GM13976 (cell line): ENCODE data around the gene LRRTM2.

Source experiments
- DNase-seq: peaks from one replicate; pipeline ENCODE4 v3.0.0; 2012; ENCODE audit warnings: low spot score
- in situ Hi-C: fragments of 300-500 bp; cut with MboI; formaldehyde crosslinking; loops from one replicate; pipeline ENCODE4 v1.12.0; 2022; ENCODE audit warnings: low sequenced_read_pairs, mixed read lengths, inconsistent platforms; ENCODE audit not compliant: unreplicated experiment
- TF ChIP-seq, protein P1 (sequence below): IDR thresholded peaks from 2 replicates; pipeline ENCODE4 v1.5.1; 2012; ENCODE audit warnings: borderline replicate concordance, mild to moderate bottlenecking; ENCODE audit not compliant: insufficient read depth; ENCODE audit errors: extremely low read depth, missing control alignments, control extremely low read depth

Gene LRRTM2

GRCh38 chr5:138912093-138912492, 37.0 kb upstream of the LRRTM2 start:
- in situ Hi-C loops = no loop called here
- TF ChIP-seq, protein P1, sequence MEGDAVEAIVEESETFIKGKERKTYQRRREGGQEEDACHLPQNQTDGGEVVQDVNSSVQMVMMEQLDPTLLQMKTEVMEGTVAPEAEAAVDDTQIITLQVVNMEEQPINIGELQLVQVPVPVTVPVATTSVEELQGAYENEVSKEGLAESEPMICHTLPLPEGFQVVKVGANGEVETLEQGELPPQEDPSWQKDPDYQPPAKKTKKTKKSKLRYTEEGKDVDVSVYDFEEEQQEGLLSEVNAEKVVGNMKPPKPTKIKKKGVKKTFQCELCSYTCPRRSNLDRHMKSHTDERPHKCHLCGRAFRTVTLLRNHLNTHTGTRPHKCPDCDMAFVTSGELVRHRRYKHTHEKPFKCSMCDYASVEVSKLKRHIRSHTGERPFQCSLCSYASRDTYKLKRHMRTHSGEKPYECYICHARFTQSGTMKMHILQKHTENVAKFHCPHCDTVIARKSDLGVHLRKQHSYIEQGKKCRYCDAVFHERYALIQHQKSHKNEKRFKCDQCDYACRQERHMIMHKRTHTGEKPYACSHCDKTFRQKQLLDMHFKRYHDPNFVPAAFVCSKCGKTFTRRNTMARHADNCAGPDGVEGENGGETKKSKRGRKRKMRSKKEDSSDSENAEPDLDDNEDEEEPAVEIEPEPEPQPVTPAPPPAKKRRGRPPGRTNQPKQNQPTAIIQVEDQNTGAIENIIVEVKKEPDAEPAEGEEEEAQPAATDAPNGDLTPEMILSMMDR = no peak
- DNase-seq = no peak

GRCh38 chr5:138911441-138911840, 36.3 kb upstream of the LRRTM2 start:
- in situ Hi-C loops = no loop called here
- DNase-seq = no peak
- TF ChIP-seq, protein P1 = no peak

DNA sequence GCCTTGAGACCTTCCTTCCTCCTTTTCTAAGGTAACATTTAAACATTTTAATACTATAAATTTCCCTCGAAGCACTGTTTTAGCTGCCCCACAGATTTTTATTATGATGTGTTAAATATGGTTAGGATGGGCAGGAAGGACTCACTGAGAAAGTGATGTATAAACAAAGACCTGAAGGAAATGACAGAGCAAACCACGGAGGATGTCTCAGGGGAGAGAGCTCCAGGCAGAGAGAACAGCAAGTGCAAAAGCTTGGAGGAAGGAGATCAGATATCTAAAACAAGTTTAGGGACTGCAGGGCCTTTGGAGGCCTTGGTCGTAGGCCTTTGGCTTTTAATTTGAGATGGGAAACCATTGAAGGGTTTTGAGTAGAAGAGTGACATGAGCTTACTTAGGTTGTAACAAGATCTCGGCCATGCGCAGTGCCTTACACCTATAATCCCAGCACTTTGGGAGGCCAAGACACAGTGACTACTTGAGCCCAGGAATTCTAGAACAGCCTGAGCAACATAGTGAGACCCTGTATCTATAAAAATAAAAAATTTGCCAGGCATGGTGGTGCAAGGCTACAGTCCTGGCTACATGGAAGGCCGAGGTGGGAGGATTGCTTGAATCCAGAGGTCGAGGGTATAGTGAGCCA, 35.5 kb upstream of the LRRTM2 start:
- DNase-seq = no peak
- in situ Hi-C loops = no loop called here
- TF ChIP-seq, protein P1 = no peak

- TF ChIP-seq, protein P1 = no peak
- DNase-seq = no peak
- in situ Hi-C loops = no loop called here
These were observed 34.6 kb upstream of the LRRTM2 start for GRCh38 chr5:138909734-138910133.

DNA sequence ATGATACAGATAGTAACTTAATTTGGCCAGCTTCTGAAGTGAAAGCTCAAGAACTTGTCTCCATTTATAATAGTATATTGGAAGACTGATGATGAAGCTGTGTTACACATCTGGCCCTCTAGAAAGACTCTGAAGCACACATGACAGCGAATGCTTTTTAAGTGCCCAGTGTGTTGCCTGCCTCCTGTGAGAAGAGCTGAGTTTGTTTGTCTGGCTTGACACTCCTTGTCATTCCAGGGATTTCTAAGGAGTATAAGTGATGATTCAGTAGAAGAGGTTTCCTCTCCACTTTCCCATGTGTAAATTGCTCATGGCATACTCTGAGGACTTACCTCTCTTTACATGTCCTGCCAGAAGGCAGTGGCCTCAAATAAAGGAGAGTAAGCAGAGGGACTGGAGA, 30.4 kb upstream of the LRRTM2 start:
- DNase-seq = no peak
- TF ChIP-seq, protein P1 = no peak
- in situ Hi-C loops = no loop called here

- TF ChIP-seq, protein P1 = no peak
- no peak for DNase-seq
- in situ Hi-C loops = no loop called here
These were observed 28.1 kb upstream of the LRRTM2 start for GRCh38 chr5:138903130-138903775.
